HG03064 (cell line): ENCODE results near the gene SRRM2.

ENCODE experiments used
- ATAC-seq: cut with Tn5 transposase; IDR thresholded peaks from one replicate; pipeline ENCODE4 v1.9.1; 2021; ENCODE audit warnings: low read depth; ENCODE audit not compliant: unreplicated experiment

Gene SRRM2

GRCh38 chr16:2757344-2757743, 4.9 kb downstream of the SRRM2 start:
- no peak for ATAC-seq

DNA sequence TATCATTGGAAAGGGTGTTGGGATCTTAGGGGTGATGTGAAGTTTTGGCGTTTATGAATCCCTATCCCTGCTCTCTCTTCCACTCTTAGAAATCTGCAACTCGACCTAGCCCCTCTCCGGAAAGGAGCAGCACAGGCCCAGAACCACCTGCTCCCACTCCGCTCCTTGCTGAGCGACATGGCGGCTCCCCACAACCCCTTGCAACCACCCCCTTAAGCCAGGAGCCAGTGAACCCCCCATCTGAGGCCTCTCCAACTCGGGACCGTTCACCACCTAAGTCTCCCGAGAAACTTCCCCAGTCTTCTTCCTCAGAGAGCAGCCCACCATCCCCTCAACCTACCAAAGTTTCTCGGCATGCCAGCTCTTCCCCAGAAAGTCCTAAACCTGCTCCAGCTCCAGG, 9.0 kb downstream of the SRRM2 start:
- no peak for ATAC-seq

GRCh38 chr16:2761886-2762583, 9.6 kb downstream of the SRRM2 start:
- ATAC-seq: no peak

GRCh38 chr16:2762711-2763110, 10.3 kb downstream of the SRRM2 start:
- no peak for ATAC-seq

- ATAC-seq: no peak
Measured at GRCh38 chr16:2763173-2763572, 10.7 kb downstream of the SRRM2 start.

DNA sequence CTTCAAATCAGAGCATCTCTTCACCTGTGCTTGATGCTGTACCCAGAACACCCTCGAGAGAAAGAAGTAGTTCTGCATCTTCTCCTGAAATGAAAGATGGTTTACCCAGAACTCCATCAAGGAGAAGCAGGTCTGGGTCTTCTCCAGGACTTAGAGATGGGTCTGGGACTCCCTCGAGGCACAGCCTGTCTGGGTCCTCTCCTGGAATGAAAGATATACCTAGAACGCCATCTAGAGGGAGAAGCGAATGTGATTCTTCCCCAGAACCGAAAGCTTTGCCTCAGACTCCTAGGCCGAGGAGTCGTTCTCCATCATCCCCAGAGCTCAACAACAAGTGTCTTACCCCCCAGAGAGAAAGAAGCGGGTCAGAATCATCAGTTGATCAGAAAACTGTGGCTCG, 12.3 kb downstream of the SRRM2 start:
- ATAC-seq: no peak

DNA sequence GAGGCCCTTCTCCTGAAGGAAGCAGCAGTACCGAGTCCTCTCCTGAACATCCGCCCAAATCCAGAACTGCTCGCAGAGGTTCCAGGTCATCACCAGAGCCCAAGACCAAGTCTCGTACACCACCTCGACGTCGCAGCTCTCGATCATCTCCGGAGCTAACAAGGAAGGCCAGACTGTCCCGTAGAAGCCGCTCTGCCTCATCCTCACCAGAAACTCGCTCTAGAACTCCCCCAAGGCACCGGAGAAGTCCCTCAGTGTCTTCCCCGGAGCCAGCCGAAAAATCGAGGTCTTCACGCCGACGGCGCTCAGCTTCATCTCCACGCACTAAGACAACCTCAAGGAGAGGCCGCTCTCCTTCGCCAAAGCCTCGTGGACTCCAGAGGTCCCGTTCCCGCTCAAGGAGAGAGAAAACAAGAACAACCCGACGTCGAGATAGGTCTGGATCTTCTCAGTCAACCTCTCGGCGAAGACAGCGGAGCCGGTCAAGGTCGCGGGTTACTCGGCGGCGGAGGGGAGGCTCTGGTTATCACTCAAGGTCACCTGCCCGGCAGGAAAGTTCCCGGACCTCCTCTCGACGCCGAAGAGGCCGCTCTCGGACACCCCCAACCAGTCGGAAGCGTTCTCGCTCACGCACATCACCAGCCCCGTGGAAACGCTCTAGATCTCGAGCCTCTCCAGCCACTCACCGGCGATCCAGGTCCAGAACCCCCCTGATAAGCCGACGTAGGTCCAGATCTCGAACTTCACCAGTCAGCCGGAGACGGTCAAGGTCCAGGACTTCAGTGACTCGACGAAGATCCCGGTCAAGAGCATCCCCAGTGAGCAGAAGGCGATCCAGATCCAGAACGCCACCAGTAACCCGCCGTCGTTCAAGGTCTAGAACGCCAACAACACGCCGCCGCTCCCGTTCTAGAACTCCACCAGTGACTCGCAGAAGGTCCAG, 13.3 kb downstream of the SRRM2 start:
- no peak for ATAC-seq

DNA sequence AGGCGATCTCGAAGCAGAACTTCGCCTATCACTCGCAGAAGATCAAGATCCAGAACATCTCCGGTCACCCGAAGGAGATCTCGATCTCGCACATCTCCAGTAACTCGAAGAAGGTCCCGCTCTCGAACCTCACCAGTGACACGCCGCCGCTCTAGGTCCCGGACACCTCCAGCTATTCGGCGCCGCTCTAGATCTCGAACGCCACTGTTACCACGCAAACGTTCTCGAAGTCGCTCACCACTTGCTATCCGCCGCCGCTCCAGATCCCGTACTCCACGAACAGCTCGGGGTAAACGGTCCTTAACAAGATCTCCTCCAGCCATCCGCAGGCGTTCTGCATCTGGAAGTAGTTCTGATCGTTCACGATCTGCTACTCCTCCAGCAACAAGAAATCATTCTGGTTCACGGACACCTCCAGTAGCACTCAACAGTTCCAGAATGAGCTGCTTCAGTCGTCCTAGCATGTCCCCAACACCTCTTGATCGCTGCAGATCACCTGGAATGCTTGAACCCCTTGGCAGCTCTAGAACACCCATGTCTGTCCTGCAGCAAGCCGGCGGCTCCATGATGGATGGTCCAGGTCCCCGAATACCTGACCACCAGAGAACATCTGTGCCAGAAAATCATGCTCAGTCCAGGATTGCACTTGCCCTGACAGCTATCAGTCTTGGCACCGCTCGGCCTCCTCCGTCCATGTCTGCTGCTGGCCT, 14.1 kb downstream of the SRRM2 start:
- ATAC-seq: no peak

- no peak for ATAC-seq
Measured at GRCh38 chr16:2767140-2767731, 14.8 kb downstream of the SRRM2 start.

- ATAC-seq: no peak
Measured at GRCh38 chr16:2767891-2768290, 15.5 kb downstream of the SRRM2 start.

DNA sequence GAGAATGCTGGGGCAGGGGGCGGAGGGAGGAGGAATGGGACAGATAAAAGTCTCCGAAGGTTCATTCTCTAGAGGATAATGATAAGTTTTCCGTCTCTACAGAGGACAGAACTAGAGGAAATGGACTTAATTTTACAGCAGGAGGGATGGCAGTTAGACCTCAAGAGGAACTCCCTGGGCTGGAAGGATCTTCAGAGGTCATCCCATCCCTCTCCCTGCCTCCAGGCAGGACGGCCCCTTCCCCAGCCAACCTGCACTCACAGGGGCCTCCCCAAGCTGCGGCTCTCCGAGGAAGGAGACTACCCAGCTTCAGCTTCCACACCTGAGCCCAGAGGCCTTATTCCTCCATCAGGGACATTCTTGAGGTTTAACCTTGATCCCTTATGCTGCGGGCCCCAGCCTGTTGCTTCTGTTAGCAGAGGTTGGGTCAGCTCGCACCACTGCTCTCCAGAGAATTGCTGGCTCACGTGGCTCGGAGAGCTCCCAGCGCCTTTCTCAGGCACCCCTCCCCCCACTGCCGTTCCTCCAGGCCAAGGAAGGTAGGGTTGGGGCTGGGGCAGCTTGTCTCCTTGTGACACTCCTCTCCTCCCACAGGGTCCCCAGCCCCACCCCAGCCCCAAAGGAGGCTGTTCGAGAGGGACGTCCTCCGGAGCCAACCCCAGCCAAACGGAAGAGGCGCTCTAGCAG, 16.1 kb downstream of the SRRM2 start:
- ATAC-seq: no peak

DNA sequence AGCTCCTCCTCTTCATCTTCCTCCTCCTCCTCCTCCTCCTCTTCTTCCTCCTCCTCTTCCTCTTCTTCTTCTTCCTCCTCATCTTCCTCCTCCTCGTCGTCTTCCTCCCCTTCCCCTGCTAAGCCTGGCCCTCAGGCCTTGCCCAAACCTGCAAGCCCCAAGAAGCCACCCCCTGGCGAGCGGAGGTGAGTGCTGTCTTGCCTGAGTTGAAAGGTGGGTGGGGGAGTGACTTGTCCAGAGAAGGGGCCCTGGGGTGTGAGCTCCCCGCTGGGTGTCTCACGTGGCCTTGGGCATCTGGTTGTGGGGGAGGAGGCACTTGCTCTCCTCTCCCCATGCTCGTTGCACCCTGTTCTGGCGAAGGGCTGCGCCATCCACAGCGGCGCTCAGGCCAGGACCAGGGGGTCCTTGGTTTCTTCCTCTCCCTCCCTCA, 16.7 kb downstream of the SRRM2 start:
- ATAC-seq: no peak

DNA sequence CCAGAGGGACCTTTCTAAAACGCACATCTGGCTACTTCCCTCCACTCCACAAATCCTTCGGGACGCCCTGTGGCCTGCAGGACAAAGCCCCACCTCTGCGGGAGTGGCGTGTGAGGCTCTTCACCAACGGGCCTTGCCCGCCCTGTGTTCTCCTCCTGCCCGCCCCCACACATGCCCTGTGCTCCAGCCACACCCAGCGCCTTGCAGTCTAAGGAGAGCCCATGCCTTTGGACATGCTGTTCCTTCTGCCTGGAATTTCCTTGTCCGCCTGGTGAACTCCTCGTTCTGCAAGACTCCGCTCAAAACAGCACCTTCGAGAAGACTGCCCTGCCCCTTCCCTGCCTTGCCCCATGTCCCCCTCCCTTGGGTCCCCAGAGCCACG, 17.2 kb downstream of the SRRM2 start:
- ATAC-seq: no peak

DNA sequence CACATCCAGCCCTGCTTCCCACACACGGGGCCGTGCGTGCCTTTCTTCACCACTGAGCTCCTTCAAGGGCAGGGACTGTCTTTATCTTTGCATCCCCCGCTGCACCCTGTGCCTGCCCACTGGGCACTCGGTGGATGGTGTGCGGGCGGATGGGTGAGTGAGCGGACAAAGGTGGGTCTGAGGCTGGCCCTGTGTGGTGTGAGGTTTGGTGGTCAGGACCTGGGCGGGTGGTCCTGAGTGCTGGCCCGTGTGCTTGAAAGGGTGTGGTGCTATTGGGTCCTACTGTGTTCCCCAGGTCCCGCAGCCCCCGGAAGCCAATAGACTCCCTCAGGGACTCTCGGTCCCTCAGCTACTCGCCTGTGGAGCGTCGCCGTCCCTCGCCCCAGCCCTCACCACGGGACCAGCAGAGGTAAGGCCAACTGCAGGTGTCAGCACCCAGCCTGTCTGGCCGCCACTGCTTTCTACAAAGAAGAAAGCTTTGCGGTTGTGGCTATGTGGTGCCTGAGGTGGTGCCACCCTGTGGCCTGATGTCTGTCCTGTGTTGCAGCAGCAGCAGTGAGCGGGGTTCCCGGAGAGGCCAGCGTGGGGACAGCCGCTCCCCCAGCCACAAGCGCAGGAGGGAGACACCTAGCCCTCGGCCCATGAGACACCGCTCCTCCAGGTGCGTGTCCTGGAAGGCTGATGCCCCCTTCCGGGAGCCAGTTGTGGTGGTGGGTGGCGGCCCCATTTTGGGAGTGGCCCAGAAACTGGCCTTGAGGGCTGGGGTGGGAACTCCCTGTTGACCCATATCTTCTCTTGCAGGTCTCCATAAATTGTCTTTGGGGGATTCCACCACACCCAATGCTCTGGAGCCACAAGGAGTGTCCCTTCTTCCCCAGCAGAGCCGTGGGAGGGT, 17.9 kb downstream of the SRRM2 start:
- no peak for ATAC-seq

DNA sequence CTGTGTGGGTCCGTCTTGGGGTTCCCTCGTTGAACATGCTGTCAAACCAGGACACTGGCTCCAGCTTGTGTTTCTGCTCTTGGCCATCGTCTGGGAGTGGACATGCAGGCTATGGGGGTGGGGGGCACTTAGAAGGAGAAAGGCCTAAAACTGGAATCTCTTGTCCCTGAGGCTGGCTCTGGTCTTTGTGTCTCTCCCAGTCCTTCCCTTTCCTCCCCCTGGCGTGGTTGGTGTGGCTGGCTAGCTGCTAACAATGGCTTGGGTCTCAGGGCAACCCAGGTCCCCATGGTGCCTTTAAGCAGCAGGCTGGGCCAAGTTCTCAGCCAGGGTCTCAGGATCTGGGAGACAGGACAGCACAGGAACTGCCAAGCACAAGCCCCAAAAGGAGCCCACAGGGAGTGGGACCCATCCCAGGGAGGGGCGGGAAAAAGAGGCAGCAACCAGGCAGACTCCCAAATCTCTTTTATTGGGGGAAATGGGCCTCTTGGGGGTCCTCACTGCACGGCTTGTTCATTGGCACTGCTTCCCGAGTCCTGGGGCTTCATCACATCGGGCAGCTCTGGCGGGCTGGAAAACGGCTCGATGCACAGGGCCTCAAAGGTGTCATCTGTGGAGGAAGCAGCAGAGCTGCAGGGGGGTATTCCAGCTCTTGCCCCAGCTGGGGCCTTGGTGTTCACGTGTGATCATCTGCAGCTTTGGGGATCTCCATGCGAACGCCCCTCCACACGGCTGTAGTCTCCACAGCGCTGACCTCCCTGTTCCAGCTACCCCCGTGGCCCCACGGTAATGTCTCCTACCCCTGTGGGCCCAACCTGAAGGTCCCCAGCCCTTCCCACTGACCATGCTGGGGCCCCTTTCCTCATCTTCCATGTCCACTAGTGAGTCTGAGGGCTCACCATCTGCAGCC, 19.3 kb downstream of the SRRM2 start:
- no peak for ATAC-seq

- ATAC-seq: no peak
Measured at GRCh38 chr16:2773188-2773968, 20.9 kb downstream of the SRRM2 start.

- no peak for ATAC-seq
Measured at GRCh38 chr16:2774161-2774891, 21.9 kb downstream of the SRRM2 start.
